ENCODE measurements around the gene STAG2. TPM values are rescaled to one million over a fixed set of nuclear protein-coding genes. Genes with fewer than 3 reads are reported as not detected.
"Not testable (repeated sequence)": the region's sequence is repeated elsewhere in the genome, so short reads cannot be mapped to it uniquely, and the experiment has no call there.

The STAG2 gene
- total RNA-seq, 1 donor from 2014 or later: 75.4 TPM

- TF ChIP-seq CTCF (IDR thresholded peaks at IDR 0.05; ENCODE audit: unreplicated experiment): no peak
- no peak for DNase-seq (ENCODE audit: low spot score, unreplicated experiment)
- Mint-ChIP-seq H3K4me3 (ENCODE audit: low read depth) (no peak overlapping the region), H3K4me1 (ENCODE audit: low read depth) (no peaks in the 10 kb centered on the region), H3K27me3 (no peaks in the 10 kb centered on the region), H3K27ac (no peak overlapping the region), H3K9me3 (ENCODE audit: low read depth) (peaks cover 20% of the 10 kb centered on the region), H3K36me3 (ENCODE audit: insufficient read depth) (no peaks in the 10 kb centered on the region)
Observed at GRCh38 chrX:123924186-123924585, 37.3 kb upstream of the STAG2 start.

DNA sequence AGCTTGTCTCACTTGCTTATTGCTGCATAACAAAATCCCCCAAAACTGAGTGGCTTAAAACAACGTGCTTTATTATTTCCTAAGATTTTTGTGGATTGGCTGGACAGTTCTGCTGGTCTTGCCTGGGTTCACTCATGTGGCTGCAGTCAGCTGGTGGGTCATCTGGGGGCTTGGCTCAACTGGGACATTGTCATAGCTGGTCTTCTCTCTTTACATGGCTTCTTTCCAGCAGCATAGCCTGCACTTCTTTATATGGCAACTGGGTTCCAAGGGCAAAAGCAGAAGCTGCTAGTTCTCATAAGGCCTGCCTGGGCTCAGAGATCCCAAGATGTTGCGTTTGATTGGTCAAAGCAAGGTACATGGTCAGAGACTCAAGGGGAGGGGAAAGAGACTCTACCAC, 33.7 kb upstream of the STAG2 start:
- peaks cover 28% of the 10 kb centered on the region for H3K9me3 Mint-ChIP-seq (ENCODE audit: low read depth)
- no peak overlapping the region for H3K27ac Mint-ChIP-seq
- H3K36me3 Mint-ChIP-seq (ENCODE audit: insufficient read depth): no peaks in the 10 kb centered on the region
- no peak overlapping the region for H3K4me3 Mint-ChIP-seq (ENCODE audit: low read depth)
- no peak for DNase-seq (ENCODE audit: low spot score, unreplicated experiment)
- H3K27me3 Mint-ChIP-seq: no peaks in the 10 kb centered on the region
- no peak for TF ChIP-seq CTCF (IDR thresholded peaks at IDR 0.05; ENCODE audit: unreplicated experiment)
- H3K4me1 Mint-ChIP-seq (ENCODE audit: low read depth): no peaks in the 10 kb centered on the region

DNA sequence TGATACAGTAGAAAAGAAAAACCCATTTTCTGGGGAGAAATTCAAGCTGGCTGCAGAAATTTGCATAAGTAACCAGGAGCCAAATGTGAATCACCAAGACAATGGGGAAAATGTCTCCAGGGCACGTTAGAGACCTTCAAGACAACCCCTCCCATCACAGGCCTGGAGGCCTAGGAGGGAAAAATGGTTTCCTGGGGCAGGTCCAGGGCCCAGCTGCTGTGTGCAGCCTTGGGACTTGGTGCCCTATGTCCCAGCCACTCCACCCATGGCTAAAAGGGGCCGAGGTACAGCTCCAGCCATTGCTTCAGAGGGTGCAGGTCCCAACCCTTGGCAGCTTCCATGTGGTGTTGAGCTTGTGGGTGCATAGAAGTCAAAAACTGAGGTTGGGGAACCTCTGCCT, 29.5 kb upstream of the STAG2 start:
- H3K9me3 Mint-ChIP-seq (ENCODE audit: low read depth): peaks cover 23% of the 10 kb centered on the region
- not testable (repeated sequence) for H3K4me1 Mint-ChIP-seq (ENCODE audit: low read depth)

DNA sequence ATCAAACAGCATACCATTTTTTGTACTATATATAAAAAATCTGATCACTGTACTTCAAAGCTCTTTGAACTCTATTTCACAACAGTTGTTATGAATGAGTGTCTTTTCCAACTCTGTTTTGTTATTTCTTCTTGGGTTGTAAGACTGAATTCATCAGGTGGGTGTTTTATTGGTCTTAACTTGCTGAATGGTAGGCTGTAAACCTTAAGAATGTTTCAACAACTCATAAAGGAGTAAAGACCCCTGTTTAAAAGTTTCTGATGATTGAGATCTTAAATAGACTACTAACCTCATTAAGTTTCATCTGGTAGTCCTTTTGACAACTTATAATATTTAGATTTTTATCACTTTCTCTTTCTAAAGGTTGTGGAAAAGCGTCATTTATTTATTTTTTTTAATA, 18.4 kb upstream of the STAG2 start:
- Mint-ChIP-seq H3K4me1 (ENCODE audit: low read depth) (no peaks in the 10 kb centered on the region), H3K27me3 (no peaks in the 10 kb centered on the region), H3K4me3 (ENCODE audit: low read depth) (no peak overlapping the region), H3K9me3 (ENCODE audit: low read depth) (peaks cover 7% of the 10 kb centered on the region), H3K27ac (no peak overlapping the region), H3K36me3 (ENCODE audit: insufficient read depth) (peaks cover 1% of the 10 kb centered on the region)
- DNase-seq (ENCODE audit: low spot score, unreplicated experiment): no peak
- TF ChIP-seq CTCF (IDR thresholded peaks at IDR 0.05; ENCODE audit: unreplicated experiment): no peak

More for the DNA sequence above, 29.5 kb upstream of the STAG2 start:
- H3K36me3 Mint-ChIP-seq (ENCODE audit: insufficient read depth); H3K27me3 Mint-ChIP-seq; H3K4me3 Mint-ChIP-seq (ENCODE audit: low read depth); H3K27ac Mint-ChIP-seq; DNase-seq (ENCODE audit: low spot score, unreplicated experiment): not testable (repeated sequence)

DNA sequence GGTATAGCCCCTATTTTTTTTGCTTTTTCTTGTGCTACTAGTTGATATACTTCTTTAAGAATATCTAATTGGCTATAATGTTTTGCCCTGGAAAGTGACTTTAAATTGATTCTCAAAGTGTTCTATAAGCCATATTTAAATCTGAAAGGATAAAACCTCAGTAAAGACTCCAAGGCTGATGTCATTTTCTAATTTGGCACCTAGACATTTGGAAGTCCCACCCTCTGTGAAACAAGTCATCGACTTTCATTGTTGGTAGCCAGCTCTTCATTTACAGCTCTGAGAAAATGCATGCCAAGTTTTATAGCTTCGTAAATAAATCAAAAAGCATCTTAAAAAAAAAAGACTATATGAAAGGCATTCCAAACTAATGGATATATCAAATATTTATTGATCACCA, 18.0 kb upstream of the STAG2 start:
- no peaks in the 10 kb centered on the region for H3K4me1 Mint-ChIP-seq (ENCODE audit: low read depth)
- no peak overlapping the region for H3K4me3 Mint-ChIP-seq (ENCODE audit: low read depth)
- H3K36me3 Mint-ChIP-seq (ENCODE audit: insufficient read depth): peaks cover 1% of the 10 kb centered on the region
- H3K27me3 Mint-ChIP-seq: no peaks in the 10 kb centered on the region
- no peak overlapping the region for H3K27ac Mint-ChIP-seq
- DNase-seq (ENCODE audit: low spot score, unreplicated experiment): no peak
- peaks cover 7% of the 10 kb centered on the region for H3K9me3 Mint-ChIP-seq (ENCODE audit: low read depth)
- no peak for TF ChIP-seq CTCF (IDR thresholded peaks at IDR 0.05; ENCODE audit: unreplicated experiment)

- Mint-ChIP-seq H3K27me3 (no peaks in the 10 kb centered on the region), H3K9me3 (ENCODE audit: low read depth) (peaks cover 14% of the 10 kb centered on the region), H3K4me1 (ENCODE audit: low read depth) (no peaks in the 10 kb centered on the region), H3K4me3 (ENCODE audit: low read depth) (no peak overlapping the region), H3K27ac (no peak overlapping the region), H3K36me3 (ENCODE audit: insufficient read depth) (peaks cover 3% of the 10 kb centered on the region)
- no peak for TF ChIP-seq CTCF (IDR thresholded peaks at IDR 0.05; ENCODE audit: unreplicated experiment)
- no peak for DNase-seq (ENCODE audit: low spot score, unreplicated experiment)
Observed at GRCh38 chrX:123949846-123950245, 11.7 kb upstream of the STAG2 start.

Data from progenitor cell of endocrine pancreas (in vitro differentiated cells).